ENCODE measurements around the gene GOLGA6L7.
"Not testable (repeated sequence)": the region's sequence is repeated elsewhere in the genome, so short reads cannot be mapped to it uniquely, and the experiment has no call there.

GOLGA6L7 gene

DNA sequence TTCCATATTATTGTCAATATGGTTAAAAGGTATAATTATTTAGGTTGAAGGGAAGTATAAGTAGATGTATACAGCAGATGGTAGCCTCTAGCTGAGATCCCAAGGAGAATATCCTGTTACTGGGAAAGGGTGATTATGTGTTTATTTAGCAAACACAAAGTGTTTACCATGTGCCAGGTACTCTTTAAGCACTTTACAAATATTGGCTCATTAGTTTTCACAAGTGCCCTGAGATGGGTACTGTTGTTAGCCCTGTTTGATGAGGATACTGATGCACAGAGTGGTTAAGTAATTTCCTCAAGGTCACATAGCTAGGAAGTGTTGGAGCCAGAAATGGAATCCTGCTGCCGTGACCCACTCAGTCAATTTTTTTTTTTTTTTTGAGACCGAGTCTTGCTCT, 48.1 kb downstream of the GOLGA6L7 start:
- peak; percentile 83 for DNase-seq (ENCODE audit: low read depth)
- TF ChIP-seq, protein P1, sequence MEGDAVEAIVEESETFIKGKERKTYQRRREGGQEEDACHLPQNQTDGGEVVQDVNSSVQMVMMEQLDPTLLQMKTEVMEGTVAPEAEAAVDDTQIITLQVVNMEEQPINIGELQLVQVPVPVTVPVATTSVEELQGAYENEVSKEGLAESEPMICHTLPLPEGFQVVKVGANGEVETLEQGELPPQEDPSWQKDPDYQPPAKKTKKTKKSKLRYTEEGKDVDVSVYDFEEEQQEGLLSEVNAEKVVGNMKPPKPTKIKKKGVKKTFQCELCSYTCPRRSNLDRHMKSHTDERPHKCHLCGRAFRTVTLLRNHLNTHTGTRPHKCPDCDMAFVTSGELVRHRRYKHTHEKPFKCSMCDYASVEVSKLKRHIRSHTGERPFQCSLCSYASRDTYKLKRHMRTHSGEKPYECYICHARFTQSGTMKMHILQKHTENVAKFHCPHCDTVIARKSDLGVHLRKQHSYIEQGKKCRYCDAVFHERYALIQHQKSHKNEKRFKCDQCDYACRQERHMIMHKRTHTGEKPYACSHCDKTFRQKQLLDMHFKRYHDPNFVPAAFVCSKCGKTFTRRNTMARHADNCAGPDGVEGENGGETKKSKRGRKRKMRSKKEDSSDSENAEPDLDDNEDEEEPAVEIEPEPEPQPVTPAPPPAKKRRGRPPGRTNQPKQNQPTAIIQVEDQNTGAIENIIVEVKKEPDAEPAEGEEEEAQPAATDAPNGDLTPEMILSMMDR (IDR thresholded peaks at IDR 0.05; ENCODE audit: control insufficient read depth, extremely low read depth, insufficient read depth), result 0 out of 2 replicates have a peak, but pooled peaks have one; percentile 2
- not testable (repeated sequence) for H3K4me3 ChIP-seq (ENCODE audit: low read depth, low read length)

DNA sequence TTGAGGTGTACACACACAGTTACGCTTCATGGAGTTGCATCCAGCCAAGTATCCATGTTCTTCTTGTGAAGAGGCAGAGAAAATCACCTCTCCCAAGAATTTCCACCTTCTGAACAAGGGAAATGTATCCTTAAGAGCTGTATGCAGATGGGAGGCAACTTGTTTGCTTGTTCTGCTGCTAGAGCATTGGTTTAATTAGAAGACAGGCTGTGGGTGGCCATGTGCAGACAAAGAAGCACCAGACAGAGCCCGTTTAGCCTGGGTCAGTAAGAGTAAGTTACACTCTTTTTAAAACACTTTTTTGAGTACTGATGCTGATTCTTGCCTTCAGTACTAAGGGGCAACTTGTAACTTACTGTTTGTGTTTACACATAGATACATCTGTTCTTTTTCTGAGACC, 50.2 kb downstream of the GOLGA6L7 start:
- DNase-seq (ENCODE audit: low read depth); H3K4me3 ChIP-seq (ENCODE audit: low read depth, low read length): not testable (repeated sequence)

DNA sequence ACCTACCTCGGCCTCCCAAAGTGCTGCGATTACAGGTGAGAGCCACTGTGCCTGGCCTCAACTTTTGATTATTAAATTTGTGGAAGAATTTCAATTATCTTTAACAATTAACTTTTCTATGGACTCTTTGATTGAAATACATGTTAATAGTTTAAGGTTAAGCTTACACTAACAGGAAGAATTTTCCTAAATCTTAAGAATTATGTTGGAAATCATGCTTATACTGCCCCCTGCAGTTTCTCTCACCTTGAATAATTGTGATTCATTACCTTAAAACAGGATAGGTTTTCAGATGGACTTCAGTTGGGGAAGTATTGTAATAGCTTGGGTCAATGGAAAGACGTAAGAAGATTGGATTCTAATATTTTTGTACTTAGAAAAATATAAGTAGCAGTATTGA, 54.2 kb downstream of the GOLGA6L7 start:
- DNase-seq (ENCODE audit: low read depth); H3K4me3 ChIP-seq (ENCODE audit: low read depth, low read length): not testable (repeated sequence)
- TF ChIP-seq, protein P1 (IDR thresholded peaks at IDR 0.05; ENCODE audit: control insufficient read depth, extremely low read depth, insufficient read depth), result 0 out of 2 replicates have a peak, but pooled peaks have one; percentile 6

Data from LNCaP clone FGC (cell line).